Lower leg skin (tissue), 3 donors: ENCODE measurements around the gene IL2RG.

ENCODE experiments used
- POLR2A ChIP-seq, 2 donors: fragments of 450-650 bp; IDR thresholded peaks; one replicate each; pipeline ENCODE4 v1.6.1; 2016 to 2017; ENCODE audit warnings: antibody characterized with exemption in 2 of 2, mild to moderate bottlenecking in 1 of 2, moderate library complexity in 1 of 2
- TF ChIP-seq, protein P1 (sequence below), 3 donors: fragments of 450-650 bp; IDR thresholded peaks; one replicate each; pipeline ENCODE4 v1.5.1; 2016; ENCODE audit warnings: antibody characterized with exemption in 3 of 3, mild to moderate bottlenecking in 3 of 3, moderate library complexity in 2 of 3

DNA sequence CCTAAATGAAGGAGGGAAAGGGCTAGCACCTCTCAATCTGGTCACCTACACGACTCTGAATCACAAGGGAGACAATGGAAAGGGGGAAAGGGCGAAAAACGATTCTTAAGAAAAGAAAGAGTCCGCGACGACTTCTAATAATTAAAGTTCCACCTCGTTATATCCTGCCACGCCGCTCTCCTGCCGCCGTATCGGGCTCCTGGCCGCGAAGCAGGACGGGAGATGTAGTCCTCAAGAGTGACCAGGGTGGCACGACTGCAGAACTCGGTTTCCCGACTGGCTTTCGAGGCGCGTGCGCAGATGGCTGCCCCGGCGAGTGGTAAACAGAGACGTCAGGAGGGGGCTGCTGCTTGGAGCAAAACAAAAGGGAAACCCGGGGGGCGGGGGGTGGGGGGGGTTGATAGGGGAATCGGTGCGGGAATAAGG is 15.8 kb downstream of the IL2RG start, which contains the start of gene FOXO4:
- TF ChIP-seq, protein P1, sequence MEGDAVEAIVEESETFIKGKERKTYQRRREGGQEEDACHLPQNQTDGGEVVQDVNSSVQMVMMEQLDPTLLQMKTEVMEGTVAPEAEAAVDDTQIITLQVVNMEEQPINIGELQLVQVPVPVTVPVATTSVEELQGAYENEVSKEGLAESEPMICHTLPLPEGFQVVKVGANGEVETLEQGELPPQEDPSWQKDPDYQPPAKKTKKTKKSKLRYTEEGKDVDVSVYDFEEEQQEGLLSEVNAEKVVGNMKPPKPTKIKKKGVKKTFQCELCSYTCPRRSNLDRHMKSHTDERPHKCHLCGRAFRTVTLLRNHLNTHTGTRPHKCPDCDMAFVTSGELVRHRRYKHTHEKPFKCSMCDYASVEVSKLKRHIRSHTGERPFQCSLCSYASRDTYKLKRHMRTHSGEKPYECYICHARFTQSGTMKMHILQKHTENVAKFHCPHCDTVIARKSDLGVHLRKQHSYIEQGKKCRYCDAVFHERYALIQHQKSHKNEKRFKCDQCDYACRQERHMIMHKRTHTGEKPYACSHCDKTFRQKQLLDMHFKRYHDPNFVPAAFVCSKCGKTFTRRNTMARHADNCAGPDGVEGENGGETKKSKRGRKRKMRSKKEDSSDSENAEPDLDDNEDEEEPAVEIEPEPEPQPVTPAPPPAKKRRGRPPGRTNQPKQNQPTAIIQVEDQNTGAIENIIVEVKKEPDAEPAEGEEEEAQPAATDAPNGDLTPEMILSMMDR (IDR thresholded peaks at IDR 0.05): no peak
- no peak for TF ChIP-seq POLR2A (IDR thresholded peaks at IDR 0.05)
